ENCODE results near the gene LILRB3.

DNA sequence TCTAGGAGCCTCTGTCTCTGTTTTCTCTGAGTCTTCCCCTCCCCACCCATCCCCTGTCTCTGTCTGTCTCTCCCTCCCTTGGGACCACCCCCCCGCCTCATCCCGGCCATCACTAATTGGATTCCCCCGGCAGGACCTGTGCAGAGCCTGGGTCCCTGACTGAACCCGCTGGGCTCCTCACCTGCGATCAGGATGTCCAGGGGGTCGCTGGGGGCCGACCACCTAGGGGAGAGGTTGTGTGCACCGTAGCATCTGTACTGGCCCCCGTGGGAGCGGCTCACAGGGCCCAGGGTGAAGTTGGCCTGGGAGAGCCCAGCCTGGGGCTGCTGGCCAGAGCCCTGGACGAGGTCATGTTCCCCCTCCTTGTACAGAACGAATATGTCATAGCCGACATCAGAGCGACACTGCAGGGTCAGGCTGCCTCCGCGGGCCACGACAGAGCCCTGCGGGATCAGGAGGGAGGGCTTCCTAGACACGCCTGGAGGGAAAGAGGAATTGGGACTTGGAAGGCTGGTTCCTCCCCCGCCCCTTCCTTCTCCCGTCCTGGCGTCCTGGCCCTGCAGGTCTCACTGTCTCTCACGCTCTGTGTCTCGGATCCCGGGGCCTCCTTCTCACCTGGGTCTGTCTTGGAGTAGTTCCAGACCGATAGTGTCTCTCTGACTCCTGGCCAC lies 32.4 kb upstream of the LILRB3 start:
- TF ChIP-seq, protein P1, sequence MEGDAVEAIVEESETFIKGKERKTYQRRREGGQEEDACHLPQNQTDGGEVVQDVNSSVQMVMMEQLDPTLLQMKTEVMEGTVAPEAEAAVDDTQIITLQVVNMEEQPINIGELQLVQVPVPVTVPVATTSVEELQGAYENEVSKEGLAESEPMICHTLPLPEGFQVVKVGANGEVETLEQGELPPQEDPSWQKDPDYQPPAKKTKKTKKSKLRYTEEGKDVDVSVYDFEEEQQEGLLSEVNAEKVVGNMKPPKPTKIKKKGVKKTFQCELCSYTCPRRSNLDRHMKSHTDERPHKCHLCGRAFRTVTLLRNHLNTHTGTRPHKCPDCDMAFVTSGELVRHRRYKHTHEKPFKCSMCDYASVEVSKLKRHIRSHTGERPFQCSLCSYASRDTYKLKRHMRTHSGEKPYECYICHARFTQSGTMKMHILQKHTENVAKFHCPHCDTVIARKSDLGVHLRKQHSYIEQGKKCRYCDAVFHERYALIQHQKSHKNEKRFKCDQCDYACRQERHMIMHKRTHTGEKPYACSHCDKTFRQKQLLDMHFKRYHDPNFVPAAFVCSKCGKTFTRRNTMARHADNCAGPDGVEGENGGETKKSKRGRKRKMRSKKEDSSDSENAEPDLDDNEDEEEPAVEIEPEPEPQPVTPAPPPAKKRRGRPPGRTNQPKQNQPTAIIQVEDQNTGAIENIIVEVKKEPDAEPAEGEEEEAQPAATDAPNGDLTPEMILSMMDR (IDR thresholded peaks at IDR 0.05): no peak
- no peak for TF ChIP-seq POLR2A (IDR thresholded peaks at IDR 0.05)
